Muscle of arm (tissue), 12 donors: ENCODE measurements around the gene ARSG. TPM values are rescaled to one million over a fixed set of nuclear protein-coding genes. Genes with fewer than 3 reads are reported as not detected.

Experiments used
- DNase-seq: peaks from one replicate; pipeline ENCODE4 v3.0.0-alpha.2; 2013
- polyA plus RNA-seq, 12 donors: library from polyadenylated mRNA; unstranded; fragments of 120-200 nt; gene quantifications; one replicate each; pipeline ENCODE4 v1.2.1, GENCODE V29; 2013; ENCODE audit not compliant: insufficient read length in 12 of 12

The ARSG gene
- polyA plus RNA-seq, 12 donors = 2.7 to 9.6 (median 3.4) TPM; not detected in 1

DNA sequence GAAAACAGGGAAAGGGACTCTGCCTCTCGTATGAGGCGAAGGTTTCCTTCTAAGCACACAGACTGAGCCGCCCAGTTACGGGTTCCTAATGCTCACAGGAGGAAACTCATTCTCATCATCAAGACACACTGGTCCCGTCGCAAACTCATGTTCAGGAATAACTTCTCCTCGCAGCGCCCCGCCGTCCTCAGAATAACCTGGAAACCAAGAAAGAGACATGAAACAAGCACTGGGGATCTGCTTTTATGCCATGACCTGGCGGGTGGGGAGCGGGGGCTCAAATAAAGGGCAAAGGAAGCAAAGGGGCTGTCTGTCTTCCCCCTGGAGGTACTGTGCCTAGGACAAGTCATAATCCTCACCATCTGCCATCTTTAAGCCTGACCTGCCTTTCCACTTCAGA lies 134.7 kb downstream of the ARSG start:
- no peak for DNase-seq

DNA sequence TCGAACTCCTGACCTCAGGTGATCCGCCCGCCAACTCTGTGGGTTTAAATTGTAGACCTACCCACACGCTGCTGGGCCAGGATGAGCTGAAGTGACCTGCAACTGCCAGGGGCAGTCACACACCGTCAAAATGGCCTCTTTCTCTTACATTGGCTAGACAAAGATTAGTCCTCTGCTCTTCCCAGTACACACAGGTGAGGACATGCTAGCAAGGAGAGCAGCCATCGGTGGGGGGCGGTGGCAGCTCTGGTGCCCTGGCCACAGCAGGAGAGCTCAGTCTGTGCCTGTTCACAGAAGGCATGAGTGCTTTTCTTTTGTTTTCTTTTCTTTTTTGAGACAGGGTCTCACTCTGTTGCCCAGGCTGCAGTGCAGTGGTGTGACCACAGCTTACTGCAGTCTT lies 136.3 kb downstream of the ARSG start:
- no peak for DNase-seq

DNA sequence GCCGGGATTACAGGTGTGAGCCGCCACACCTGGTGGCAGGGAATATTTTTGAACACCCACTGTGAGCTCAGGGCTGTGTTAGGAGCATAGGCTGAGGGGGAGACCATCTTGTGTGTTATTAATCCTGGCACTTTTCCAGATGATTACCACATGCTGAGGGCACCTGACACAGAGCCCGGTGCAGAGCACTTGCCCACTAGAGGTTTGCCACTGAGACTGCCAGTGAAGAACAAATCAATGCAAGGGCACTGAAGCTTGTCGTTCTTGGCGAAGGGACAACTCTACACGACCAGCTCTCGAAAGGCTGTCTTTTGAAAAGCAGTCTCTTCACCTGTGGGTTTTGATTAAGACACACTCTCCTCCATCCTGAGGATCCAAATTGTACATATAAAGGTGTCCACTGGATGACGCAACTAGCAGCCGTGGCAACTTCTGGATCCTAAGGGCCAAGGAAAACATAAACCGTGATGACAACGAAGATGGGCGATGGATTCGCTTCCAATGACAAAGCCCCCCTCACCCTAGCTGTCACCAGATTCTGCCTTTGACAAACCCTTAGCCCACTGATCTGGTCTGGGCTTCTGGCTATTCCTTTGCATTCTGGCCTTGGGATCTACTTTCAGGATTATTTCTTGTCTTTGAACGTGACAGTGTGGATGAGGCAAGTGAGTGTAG lies 137.3 kb downstream of the ARSG start:
- no peak for DNase-seq

DNA sequence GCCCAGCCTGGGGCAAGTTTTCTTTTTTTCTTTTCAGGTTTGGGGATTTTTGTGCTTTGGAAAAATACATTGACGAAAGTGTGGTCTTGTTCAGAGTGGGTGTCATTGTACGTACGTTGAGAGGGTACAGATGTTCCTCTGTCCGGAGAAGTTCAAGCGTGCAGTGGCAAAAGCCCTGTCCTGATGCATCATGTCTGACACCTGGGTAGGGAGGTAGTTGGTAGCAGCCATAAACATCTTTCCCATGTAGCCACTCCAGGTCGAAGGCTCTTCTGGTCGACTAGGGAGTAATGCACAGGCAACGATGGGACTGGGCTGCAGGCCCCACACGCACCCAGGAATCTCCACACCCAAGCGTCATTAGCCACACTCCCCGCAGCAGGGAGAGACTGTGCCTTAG lies 138.6 kb downstream of the ARSG start:
- DNase-seq = no peak

DNA sequence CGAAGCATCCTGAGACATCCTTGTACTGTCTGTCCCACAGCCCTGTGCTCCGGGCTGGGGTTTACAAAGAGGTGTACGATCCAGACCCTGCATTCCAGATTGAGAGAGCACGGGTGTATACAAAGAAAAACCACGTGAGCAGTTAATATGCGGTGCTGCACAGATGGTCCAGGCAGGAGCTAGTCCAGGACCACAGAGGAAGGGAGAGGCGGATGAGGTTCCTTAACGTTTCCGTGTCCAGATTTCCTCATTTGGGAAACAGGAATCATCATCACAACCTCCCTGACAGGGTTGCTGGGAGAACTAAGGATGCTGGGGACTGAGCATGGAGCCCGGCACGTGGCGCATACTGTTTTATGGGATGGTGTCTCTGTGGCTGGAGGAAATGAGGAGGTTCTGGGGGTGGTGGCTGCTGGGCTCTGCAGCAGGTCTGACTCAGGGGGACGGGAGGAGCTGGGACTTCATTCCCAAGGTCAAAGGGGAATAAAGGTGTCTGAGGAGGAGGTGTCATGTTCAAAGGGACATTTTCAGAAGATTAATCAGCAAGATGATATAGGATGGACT lies 139.8 kb downstream of the ARSG start:
- no peak for DNase-seq

DNA sequence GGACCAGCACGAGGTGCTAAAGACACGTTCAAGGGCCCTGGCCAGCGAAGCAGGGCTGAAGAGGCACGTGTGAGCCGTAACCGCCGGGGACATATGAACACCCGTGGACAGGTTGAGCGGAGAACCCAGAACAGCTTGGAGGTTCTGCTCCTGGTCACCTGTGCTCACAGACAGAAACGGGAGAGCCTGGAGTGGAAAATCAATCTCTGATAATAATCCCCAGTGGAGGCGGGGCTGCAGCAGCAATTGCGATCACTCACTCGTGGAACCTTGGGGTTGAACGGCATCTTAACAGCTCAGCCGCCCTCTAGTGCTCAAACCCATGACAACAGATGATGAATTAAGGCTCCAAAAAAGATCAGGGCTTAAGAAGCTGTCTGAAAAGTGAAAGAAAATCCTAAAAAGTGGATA lies 140.4 kb downstream of the ARSG start:
- DNase-seq = no peak

DNA sequence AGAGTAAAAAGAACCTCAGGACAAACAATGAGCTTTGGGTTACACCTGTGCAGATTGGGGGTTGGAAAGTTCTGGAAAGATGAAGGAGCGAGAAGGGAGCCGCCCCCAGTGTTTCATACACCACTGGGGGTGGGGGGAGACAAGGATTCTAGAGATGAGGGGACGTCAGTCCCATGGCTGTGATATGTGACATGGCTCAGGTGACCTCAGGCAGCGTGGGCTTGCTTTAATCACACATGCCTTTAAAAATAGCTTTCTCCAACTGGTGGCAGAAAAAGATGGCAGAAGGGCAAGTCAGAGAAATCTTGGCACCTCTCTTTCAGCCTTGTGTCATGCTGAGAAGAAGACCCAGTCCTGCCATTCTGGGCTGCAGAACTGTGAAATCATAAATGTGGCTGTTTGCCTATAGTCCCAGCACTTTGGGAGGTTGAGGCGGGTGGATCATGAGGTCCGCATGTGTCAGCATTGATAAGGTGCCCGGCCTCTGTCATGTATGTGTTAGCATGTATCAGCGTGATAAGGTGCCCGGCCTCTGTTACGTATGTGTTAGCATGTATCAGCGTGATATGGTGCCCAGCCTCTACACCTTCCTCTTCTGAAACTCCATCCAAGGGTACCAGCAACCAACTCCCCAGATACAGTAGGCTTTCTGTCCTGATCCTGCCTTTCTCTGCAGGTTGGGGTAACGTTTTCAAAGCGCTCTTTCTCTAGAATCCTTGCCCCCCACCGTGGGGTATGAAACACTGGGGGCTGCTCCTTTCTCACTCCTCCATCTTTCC lies 141.0 kb downstream of the ARSG start:
- DNase-seq = no peak

DNA sequence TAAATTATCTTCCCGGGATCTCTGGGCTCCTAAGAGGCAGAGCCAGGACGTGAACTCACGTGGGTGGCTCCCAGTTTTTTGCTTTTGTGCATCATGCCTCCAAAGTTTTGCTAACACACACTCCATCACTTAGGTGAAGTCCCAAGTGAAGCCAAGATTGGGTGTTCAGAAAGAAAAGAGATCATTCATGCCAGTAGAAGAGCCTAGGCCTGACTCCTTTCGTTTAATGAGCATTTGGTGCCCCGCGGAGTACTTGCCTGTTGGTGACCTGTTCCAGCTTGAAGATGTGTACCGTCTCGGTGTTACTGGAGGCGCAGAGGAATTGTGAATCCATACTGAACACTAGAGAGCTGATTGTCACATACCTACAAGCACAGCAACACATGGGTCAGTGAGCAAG lies 141.9 kb downstream of the ARSG start:
- no peak for DNase-seq

DNA sequence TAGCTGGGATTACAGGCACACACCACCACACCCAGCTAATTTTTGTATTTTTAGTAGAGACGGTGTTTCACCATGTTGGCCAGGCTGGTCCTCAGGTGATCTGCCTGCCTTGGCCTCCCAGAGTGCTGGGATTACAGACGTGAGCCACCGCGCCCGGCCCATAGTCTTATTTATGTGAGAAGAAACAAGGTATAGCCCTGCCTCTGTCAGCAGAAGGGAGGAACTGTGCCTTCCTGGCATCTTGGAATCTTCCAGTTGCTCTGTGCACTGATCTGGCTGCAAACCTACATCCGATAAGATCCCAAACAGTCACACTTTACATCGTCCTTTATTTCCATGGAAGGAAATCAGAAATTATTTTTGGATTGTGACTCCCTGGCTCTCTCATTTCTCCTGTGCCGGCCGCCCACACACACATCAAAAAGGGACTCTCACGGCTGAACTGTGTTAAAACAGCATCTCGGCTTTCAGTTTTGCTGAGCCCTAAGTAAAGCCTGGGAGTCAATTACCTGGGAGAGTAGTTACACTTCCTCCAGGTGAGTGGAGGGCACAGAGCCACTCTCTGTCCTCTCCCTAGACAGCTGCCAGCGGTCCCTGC lies 142.7 kb downstream of the ARSG start:
- DNase-seq = no peak

DNA sequence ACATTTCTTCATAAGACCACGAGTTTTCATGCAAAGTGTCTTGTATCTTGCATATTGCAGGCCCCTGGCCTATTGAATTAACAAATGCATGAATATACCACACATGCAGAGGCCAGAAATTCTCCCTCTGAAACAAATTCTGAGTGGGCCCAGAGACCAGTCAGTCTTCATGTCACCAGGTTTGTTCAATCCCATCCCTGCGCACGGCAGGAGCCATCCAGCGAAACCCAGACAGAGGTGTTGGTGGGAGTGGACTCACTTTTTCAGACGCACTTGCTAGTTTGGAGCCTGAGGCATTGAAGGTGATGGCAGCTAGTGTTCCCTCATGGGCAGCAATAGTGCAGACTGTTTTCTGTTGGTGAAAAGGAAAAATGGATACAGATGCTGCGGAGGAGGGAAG lies 144.1 kb downstream of the ARSG start:
- no peak for DNase-seq

DNA sequence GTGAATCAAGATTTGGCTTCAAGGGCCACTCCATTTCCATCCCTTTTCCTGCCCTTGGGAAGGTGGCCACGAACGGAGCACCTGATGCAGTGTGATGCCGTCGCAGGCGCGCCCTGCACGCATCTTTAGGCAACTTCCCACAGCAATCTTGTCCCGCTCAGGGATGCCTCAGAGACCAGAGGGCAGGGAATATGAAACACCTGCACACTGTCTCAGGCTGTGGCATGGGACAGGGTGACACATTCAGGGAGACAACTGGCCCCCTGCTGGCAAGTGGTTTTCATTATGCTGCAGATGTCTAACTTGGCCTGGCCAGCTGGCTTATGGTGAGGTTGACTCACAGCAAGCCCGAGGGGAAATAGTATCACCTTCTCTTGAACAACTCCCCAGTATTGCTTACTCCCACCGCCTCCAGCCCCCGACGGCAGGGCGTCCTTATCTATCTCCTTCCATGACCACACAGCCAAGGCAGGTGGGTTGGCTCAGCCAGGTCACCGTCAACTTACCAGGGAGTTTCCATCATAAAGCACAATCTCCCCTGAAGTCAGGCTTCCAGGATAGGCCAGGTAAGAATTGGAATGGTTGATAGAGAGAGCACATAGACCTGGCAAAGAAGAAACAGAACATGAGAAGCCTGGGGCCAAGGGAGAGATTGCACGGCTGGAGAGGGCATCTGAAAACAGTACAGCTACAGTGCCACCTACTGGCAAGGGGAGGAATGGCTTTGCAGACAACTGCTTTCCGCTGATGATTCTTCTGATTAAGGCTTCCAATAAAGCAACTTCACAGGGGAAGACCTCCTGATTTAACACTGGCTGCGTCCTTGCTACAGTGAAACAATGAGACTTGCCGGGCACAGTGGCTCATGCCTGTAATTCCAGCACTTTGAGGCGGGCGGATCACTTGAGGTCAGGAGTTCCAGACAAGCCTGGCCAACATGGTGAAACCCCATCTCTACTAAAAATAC lies 144.9 kb downstream of the ARSG start:
- DNase-seq = peak; percentile 72

DNA sequence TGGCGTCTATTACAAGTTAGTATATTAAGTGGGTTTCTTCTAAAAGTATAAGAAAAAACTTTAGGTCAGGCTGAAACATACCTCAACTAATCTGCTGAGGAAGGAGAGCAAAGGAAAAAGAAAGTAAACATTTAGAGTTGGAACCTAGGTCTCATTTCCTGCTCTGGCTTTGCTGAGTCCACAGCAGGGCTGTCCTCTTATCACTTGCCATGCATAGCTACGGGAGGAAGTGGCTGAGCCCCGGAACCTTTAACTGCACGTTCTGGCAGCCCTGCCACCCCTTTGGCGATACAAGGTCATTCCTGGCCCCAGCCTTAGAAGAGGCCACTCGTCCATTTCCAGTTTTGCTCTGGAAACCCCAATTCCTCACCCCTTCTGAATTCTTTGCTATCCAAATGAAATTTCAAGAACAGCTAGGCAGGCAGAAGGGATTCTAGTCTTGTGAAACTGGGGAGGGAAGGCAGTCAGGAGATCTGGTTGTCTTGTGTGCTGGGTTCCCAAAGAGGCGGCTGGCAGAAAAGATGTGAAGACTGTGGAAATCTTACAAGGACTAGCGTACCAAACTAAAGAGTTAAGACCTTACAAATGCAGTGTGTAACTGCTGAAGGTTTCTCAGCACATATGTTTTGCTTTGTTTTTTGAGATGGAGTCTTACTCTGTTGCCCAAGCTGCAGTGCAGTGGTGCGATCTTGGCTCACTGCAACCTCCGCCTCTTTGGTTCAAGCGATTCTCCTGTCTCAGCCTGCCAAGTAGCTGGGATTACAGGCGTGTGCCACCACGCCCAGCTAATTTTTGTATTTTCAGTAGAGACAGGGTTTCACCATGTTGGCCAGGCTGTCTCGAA lies 146.9 kb downstream of the ARSG start:
- DNase-seq = no peak

DNA sequence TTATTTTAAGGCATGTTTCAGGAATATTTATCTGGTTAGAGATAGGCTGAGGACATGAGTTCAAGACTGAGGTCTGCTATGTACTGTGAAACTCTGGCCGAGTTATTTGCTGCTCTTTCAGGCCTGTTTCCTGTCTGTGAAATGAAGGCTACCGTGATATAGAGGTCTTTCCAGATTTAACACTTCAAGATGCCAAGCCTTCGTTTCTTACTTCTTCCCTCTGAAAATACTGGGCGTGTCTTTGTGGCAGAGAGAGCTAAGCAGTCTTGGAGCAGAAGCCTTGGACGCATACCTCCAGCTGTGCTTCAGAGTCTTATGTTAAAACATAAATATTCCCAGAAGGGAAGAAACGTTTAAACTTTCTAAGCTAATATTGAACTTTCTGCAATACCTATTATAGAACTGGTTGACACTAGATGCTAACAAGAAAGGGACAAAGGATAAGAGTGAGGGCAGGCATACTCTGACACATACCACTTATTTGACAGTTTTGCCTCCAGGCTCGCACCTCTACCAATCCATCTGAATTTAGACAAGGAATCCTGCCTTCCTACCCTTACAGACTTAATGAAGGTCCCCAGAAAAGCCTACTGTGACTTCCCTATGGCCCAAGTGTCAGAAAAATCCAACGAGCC lies 148.5 kb downstream of the ARSG start:
- DNase-seq = no peak

DNA sequence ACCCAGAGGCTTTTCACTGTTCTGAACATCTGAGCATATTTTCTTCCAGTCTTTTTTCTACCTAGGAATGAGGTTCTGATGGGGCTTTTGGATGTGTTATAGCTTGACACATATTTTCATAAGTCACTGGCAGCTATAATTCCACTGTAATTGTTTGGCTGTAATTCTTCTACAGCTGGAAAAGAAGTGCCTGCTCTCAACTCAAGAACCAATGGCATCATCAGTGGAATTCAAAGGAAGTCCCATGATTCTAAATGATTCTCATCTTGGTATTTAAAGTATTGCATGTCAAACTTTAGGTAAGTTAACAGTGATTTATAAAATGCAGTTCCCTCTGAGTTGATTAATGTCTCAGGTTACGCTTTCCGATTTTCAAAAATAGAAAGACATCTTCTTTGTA lies 149.2 kb downstream of the ARSG start:
- DNase-seq = no peak

DNA sequence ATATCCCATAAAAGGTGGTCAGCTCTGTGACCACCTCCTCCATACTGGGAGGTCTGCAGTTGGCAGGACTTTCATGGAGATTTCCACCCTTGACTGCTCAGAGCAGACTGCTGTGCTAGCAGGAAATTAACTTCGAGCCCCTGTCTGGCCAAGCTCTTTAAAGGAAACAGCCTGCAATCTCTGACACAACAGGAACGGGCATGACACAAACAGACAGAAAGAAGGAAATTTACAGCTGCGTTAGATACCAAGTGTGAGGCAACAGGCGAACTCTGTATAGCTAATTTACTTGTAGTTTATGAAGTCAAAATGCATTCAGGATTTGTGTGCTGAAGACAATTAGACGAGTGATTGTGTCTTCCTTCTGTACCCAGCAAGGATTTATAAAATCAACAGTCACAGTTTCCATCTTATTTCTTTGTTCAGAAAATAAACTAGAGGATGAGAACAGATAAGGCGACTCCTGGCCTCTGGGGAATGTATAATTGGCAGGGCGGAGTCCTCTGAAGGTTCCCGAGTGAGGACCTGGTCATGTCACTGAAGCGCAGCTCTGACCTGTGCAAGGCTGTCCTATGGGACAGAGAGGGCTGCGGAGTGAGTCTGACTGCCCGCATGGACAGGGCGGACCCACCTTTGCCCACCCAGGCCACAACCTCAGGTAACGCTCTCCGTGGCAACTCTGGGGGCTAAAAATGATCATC lies 149.9 kb downstream of the ARSG start:
- DNase-seq = no peak

DNA sequence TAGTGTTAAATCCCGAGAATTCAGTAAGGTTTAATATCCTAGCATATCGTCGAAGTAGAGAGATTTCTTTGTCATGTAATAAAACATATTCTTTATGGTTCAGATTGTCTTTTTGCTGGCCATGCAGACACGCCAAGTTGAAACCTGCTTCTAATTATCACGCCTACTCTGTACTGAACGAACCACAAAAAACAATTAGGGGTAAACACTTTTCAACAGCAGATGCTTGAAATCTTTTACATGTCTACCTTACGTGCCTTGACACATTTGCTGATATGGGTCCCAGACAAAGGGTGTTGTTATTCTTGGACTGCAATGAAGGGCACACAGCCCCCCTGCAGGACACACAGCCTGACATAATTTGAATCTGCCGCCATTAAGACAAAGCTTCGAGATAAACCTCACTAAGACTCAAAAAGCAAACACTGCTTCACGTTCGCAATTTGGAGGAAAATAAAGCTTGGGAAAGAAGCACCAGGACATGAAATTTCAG lies 152.7 kb downstream of the ARSG start:
- no peak for DNase-seq

DNA sequence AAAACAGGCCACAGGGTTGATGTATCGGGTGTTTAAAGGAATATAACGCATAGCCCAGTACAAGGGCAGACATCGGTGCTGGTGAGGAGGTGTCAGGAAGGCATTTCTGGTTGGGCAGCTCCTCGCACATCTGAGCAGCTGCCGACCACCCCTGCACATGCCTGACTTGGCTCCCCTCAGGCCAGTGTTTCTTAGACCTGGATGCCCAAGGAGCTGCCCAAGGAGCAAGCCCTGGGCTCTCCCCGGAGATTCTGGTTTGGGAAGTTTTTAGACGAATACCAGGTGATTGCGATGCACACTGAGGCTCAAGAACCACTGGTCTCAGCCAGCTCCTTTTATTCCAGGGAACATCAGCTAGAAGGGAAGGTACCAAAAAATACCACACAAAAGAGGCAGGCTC lies 154.4 kb downstream of the ARSG start:
- DNase-seq = no peak

DNA sequence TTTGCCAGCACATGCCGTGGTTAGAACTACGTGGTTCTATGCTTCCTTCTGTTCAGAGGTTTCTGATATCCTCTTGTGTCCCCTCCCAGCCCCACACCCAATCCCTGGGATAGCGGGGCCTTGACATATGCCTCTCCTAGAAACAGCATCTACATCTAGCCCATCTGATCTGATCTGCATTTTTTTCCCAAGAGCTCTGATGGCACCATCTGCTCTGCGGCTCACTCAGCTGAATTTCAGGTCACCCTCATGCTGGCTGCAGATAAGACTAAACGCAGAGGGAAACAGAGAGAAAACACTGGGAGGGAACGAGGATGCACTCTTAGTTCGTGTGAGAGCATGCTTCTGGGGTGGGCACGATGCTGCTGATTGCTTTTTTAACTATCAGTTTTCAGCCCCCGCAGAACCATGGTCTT lies 155.3 kb downstream of the ARSG start:
- DNase-seq = no peak

DNA sequence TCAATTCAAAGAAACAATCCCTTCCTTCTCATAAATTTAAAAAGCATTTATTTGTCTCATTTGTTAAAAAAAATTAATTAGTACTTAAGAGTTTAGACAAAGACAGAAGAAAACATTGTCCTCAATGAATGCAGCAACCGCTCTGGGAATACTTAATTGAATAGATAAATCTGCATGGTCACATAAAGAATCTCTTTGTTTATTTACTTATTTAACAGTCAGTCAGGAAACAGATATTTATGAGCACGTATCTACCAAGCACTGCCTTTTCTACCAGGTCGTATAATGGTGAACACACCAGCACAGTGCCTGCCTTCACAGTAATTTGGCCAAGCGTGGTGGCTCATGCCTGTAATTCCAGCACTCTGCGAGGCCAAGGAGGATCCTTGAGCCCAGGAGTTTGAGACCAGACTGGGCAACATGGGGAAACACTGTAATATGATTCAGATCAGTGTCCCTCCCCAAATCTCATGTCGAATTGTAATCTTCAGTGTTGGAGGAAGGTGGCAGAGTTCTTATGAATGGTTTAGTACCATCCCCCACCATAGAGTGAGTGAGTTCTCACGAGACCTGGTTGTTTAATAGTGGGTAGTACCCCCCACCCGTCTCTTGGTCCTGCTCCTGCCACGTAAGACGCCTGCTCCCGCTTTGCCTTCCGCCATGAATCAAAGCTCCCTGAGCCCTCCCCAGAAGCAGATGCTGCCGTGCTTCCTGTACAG lies 157.9 kb downstream of the ARSG start:
- no peak for DNase-seq
